SK-N-MC (cell line): Measurements from ENCODE around the gene TMEM121.

Source experiments
- DNase-seq: peaks from one replicate; pipeline ENCODE4 v3.0.0-alpha.2; 2011; ENCODE audit warnings: low read depth, low spot score
- H3K27ac ChIP-seq: fragments of 200-600 bp; sonication (generic); 2 replicates; pipeline ENCODE4 v1.5.1; 2016; ENCODE audit warnings: mixed run types
- H3K36me3 ChIP-seq: fragments of 200-600 bp; sonication (generic); 2 replicates; pipeline ENCODE4 v1.6.1; 2017; ENCODE audit warnings: antibody characterized with exemption, low read length, mixed read lengths; ENCODE audit not compliant: insufficient read depth
- H3K4me3 ChIP-seq: fragments of 200-600 bp; sonication (generic); 2 replicates; pipeline ENCODE4 v1.5.1; 2016
- H3K9ac ChIP-seq: fragments of 200-600 bp; sonication (generic); 2 replicates; pipeline ENCODE4 v1.8.0; 2017; ENCODE audit warnings: mixed run types, mixed read lengths; ENCODE audit not compliant: insufficient read length
- H3K9me3 ChIP-seq: fragments of 200-600 bp; sonication (generic); 2 replicates; pipeline ENCODE4 v1.6.1; 2017; ENCODE audit warnings: low read depth, mild to moderate bottlenecking, antibody characterized with exemption, low read length, moderate library complexity, mixed read lengths
- EZH2 ChIP-seq: fragments of 200-600 bp; sonication (generic); IDR thresholded peaks from one replicate; pipeline ENCODE4 v1.6.1; 2017; ENCODE audit warnings: antibody characterized with exemption
- FOXP2 ChIP-seq: optimal IDR thresholded peaks from 2 replicates; pipeline ENCODE3; 2011; ENCODE audit warnings: mild to moderate bottlenecking, moderate library complexity; ENCODE audit not compliant: insufficient read depth; ENCODE audit errors: extremely low read length, control extremely low read depth
- POLR2AphosphoS5 ChIP-seq: IDR thresholded peaks from 2 replicates; pipeline ENCODE4 v1.6.1; 2012; ENCODE audit warnings: mild to moderate bottlenecking, low read depth, low read length, borderline replicate concordance

Gene TMEM121

DNA sequence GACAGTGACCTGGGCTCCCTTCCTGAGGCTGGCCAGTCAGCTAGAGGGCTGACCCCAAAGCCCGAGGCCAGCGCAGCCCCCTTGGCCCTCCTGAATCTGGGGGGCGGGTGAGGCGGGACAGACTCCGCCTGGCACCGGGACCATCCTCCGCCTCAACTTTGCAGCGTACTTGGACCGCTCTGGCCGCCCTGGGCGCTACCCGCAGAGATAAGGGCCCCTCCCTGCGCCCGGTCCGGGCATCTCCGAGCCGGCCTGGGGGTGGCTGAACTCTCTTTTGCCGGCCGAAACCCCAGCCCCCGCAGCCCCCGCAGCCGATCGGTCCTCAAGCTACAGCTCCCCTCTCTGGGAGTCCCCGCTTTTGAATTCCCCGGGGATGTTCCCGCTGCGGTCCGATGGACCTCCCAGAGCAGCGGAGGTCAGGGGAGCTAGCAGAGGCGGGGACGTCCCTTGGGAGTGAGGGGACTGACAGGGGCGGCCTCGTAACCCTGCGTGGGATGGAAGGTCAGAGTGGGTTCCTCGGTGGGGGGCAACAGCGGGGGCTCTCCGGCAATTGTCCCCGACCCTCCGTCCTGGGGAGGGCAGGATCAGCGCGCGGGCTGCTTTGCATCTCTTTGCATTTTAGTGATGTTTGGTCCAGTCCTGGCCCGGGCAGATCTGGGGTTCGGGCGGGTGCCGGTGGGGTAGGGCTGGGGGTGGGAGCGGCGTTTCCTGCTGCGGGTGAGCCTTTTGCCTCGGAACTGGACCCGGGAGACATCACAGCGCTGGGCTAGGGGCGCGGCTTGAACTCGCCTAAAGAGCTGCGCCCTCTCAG lies 40.0 kb upstream of the TMEM121 start, which contains the start of gene CRIP1:
CRIP1 (plus strand) TSS at position 724 of the 811 bp plus-strand sequence. CDS start 374 bp downstream, outside the sequence.
- DNase-seq = no peak
- TF ChIP-seq FOXP2 (no peak), POLR2AphosphoS5 (no peak), EZH2 (no peak)
- peak within 1 kb of the TSS; percentile 68 for H3K27ac ChIP-seq
- no peaks in the 10 kb centered on the region for H3K36me3 ChIP-seq
- no peaks in the 10 kb centered on the region for H3K9me3 ChIP-seq
- peak within 1 kb of the TSS; percentile 78 for H3K4me3 ChIP-seq
- peak within 1 kb of the TSS; percentile 75 for H3K9ac ChIP-seq

- Histone ChIP-seq H3K9ac (peak overlapping the region; percentile 75), H3K9me3 (no peaks in the 10 kb centered on the region), H3K4me3 (peak overlapping the region; percentile 78), H3K27ac (peak overlapping the region; percentile 68), H3K36me3 (no peaks in the 10 kb centered on the region)
- no peak for DNase-seq
- TF ChIP-seq POLR2AphosphoS5 (peak; percentile 81; the same call in 1 of the 2 replicates), FOXP2 (no peak)
Observed at GRCh38 chr14:105486974-105487448, 39.4 kb upstream of the TMEM121 start.

GRCh38 chr14:105487449-105487985 lies 38.9 kb upstream of the TMEM121 start:
- Histone ChIP-seq H3K36me3 (no peaks in the 10 kb centered on the region), H3K9me3 (no peaks in the 10 kb centered on the region), H3K4me3 (peak overlapping the region; percentile 78), H3K9ac (peak overlapping the region; percentile 75), H3K27ac (peak overlapping the region; percentile 68)
- TF ChIP-seq FOXP2 = no peak
- peak; percentile 11; the same call in 1 of the 2 replicates for TF ChIP-seq POLR2AphosphoS5
- no peak for DNase-seq

DNA sequence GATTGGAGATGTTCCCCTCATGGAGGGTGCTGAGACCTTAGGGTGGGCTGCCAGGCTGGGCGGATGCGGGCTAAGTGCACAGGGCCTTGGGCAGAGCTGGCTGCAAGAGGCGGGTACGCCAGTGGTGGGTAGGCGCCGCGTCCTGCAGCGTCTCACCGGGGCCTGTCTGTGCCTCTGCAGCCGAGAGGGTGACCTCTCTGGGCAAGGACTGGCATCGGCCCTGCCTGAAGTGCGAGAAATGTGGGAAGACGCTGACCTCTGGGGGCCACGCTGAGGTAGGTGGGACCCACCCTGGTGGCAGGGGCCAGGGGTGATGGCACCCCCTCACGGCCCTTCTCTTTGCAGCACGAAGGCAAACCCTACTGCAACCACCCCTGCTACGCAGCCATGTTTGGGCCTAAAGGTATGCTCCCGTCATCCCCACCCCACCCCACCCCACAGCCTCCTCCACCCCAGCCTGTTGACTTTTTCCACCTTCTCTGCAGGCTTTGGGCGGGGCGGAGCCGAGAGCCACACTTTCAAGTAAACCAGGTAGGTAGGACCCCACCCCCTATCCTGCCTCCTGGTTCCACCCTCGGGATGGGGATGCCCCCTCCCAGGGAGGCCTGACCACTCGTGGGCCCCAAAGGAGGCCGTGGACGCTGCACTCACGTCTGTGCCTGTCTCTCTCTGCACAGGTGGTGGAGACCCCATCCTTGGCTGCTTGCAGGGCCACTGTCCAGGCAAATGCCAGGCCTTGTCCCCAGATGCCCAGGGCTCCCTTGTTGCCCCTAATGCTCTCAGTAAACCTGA lies 38.2 kb upstream of the TMEM121 start:
- DNase-seq = no peak
- Histone ChIP-seq H3K4me3 (peak overlapping the region; percentile 86), H3K36me3 (no peaks in the 10 kb centered on the region), H3K27ac (peak overlapping the region; percentile 85), H3K9me3 (no peaks in the 10 kb centered on the region), H3K9ac (peak overlapping the region; percentile 75)
- TF ChIP-seq FOXP2 (no peak), POLR2AphosphoS5 (no peak), EZH2 (no peak)

- peak overlapping the region; percentile 85 for H3K27ac ChIP-seq
- H3K4me3 ChIP-seq = peak overlapping the region; percentile 86
- no peak overlapping the region for H3K9ac ChIP-seq
Observed at GRCh38 chr14:105488781-105489541, 37.4 kb upstream of the TMEM121 start.

GRCh38 chr14:105489542-105490266 lies 36.7 kb upstream of the TMEM121 start:
- peak overlapping the region; percentile 86 for H3K4me3 ChIP-seq
- no peaks in the 10 kb centered on the region for H3K36me3 ChIP-seq
- TF ChIP-seq EZH2 (no peak), FOXP2 (no peak), POLR2AphosphoS5 (peak; percentile 69)
- peak overlapping the region; percentile 65 for H3K9ac ChIP-seq
- DNase-seq = peak; percentile 76
- H3K27ac ChIP-seq = peak overlapping the region; percentile 85
- no peaks in the 10 kb centered on the region for H3K9me3 ChIP-seq

More at GRCh38 chr14:105488781-105489541, 37.4 kb upstream of the TMEM121 start:
- Histone ChIP-seq H3K36me3 (no peaks in the 10 kb centered on the region), H3K9me3 (no peaks in the 10 kb centered on the region)
- no peak for DNase-seq
- no peak for TF ChIP-seq FOXP2
- TF ChIP-seq EZH2 = no peak
- no peak for TF ChIP-seq POLR2AphosphoS5

GRCh38 chr14:105490267-105490571 lies 36.2 kb upstream of the TMEM121 start:
- no peak for TF ChIP-seq POLR2AphosphoS5
- no peak for TF ChIP-seq FOXP2
- Histone ChIP-seq H3K4me3 (peak overlapping the region; percentile 86), H3K36me3 (no peaks in the 10 kb centered on the region), H3K9ac (peak overlapping the region; percentile 65), H3K9me3 (no peaks in the 10 kb centered on the region), H3K27ac (peak overlapping the region; percentile 85)
- no peak for DNase-seq
